ENCODE data around the gene TCERG1L.

TCERG1L gene

DNA sequence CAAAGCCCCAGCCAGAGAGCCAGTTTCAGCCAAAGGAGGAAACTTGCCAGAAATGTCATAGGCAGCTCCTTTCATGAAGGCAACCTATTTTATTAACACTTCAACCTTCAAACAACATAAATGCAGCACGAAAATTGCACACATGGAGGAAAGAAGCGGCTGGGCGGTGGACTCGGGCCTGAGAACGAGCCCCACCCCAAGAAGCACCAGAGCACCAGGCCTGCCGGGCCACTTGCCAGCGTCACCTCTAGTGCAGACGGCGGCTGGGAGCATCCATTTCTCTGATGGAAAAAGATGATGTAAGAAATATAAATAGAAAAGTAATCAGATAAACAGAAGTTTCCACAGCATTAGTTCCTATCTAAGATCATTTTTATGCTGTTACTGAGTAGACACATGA lies 100.0 kb downstream of the TCERG1L start:
- no peak for DNase-seq
- H3K27ac Mint-ChIP-seq: no peak overlapping the region
- no peak overlapping the region for H3K4me3 Mint-ChIP-seq
- no peaks in the 10 kb centered on the region for H3K27me3 Mint-ChIP-seq
- no peaks in the 10 kb centered on the region for H3K9me3 Mint-ChIP-seq
- no peaks in the 10 kb centered on the region for H3K4me1 Mint-ChIP-seq (ENCODE audit: low read depth)
- no peaks in the 10 kb centered on the region for H3K36me3 Mint-ChIP-seq (ENCODE audit: low read depth)

DNA sequence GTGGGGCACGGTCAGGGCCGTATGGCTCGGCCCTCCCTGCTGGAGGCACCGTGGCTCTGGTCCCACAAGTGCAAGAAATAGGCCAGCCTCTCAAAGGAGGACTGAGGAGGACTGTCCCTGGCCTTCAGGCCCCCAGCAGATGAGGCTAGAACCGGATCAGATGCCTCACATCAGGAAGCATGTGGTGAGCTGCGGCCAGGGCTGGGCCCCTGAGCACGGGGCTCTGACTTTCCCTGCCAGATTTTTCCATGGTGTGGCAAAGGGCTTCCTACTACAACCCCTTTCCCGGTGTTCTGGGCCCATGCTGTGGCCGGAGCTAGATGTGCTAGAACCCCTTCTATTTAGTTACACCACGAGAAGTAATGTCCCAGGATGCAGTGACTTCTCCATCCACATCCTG lies 100.4 kb downstream of the TCERG1L start:
- no peak overlapping the region for H3K27ac Mint-ChIP-seq
- H3K4me3 Mint-ChIP-seq: no peak overlapping the region
- DNase-seq: no peak
- no peaks in the 10 kb centered on the region for H3K9me3 Mint-ChIP-seq
- no peaks in the 10 kb centered on the region for H3K36me3 Mint-ChIP-seq (ENCODE audit: low read depth)
- no peaks in the 10 kb centered on the region for H3K4me1 Mint-ChIP-seq (ENCODE audit: low read depth)
- no peaks in the 10 kb centered on the region for H3K27me3 Mint-ChIP-seq

DNA sequence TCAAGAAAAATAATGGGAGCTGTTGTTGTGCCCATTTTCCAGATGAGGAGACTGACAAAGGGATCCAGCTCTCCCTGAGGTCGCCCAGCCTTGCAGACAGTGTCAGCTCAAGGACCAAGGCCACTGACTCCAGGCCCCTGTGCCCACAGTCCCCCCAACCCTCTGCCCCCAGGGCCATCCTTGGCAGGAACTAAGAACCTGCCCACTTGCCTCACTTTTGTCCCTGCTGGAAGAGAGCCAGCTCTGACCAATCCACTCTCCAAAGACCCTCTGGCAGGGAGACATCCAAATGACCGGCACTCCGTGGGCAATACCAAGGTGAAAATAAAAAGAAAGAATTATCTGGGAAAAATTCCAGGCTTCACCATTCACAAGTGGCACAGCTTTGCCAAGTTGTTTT lies 101.3 kb downstream of the TCERG1L start:
- Mint-ChIP-seq H3K9me3 (no peaks in the 10 kb centered on the region), H3K27me3 (no peaks in the 10 kb centered on the region), H3K36me3 (ENCODE audit: low read depth) (no peaks in the 10 kb centered on the region), H3K27ac (no peak overlapping the region), H3K4me1 (ENCODE audit: low read depth) (no peaks in the 10 kb centered on the region), H3K4me3 (no peak overlapping the region)
- no peak for DNase-seq

- Mint-ChIP-seq H3K4me1 (ENCODE audit: low read depth) (no peaks in the 10 kb centered on the region), H3K9me3 (peaks cover under 1% of the 10 kb centered on the region), H3K27me3 (no peaks in the 10 kb centered on the region), H3K4me3 (no peak overlapping the region), H3K27ac (no peak overlapping the region), H3K36me3 (ENCODE audit: low read depth) (no peaks in the 10 kb centered on the region)
- DNase-seq: no peak
Observed at GRCh38 chr10:131207584-131208532, 103.7 kb downstream of the TCERG1L start.

- peaks cover 2% of the 10 kb centered on the region for H3K9me3 Mint-ChIP-seq
- no peaks in the 10 kb centered on the region for H3K36me3 Mint-ChIP-seq (ENCODE audit: low read depth)
- H3K4me3 Mint-ChIP-seq: no peak overlapping the region
- H3K4me1 Mint-ChIP-seq (ENCODE audit: low read depth): no peaks in the 10 kb centered on the region
- no peaks in the 10 kb centered on the region for H3K27me3 Mint-ChIP-seq
- DNase-seq: no peak
- H3K27ac Mint-ChIP-seq: no peak overlapping the region
Observed at GRCh38 chr10:131207176-131207575, 104.3 kb downstream of the TCERG1L start.

DNA sequence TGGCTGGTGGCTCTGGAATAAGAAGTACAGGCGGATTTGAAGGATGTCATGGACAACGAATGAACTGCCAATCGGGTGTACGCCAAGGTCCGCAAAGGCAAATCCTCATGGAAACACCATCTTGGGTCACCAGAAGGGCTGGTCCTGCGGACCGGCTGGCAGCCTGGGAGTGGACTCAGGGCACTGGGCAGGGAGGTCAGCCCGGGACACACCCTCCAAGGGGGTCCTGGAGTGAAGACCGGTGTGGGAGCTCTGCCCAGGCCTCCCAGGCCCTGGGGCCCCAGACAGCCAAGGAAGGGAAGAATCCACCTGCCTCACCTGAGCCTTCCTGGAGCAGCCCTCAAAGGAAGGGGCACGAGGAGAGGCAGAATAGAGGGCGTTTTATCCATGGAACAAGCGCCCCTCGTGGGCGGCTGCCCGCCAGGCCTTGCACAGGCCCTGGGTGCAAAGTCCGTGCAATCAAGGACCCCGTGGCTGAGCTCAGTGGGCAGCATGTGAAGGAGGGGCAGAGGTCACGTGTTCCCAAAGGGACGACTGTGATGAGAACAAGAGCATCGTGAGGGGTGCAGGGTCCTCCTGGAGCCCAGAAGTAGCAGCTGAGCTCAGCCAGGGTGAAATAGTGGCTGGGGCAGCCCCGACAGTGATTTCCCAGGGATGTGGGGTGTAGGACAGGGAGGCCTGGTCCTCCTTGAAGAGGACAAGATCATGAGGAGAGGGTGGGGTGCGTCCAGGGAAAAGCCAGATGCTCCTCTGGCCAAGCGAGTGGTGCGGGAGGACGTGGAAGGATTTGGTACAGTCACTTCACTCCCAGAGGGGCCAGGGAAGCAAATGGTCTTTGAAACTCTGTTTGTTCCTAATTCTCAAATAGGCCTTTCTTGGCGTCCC lies 105.2 kb downstream of the TCERG1L start:
- H3K4me3 Mint-ChIP-seq: no peak overlapping the region
- no peak overlapping the region for H3K27ac Mint-ChIP-seq
- H3K27me3 Mint-ChIP-seq: no peaks in the 10 kb centered on the region
- peaks cover 2% of the 10 kb centered on the region for H3K9me3 Mint-ChIP-seq
- DNase-seq: no peak
- H3K4me1 Mint-ChIP-seq (ENCODE audit: low read depth): no peaks in the 10 kb centered on the region
- no peaks in the 10 kb centered on the region for H3K36me3 Mint-ChIP-seq (ENCODE audit: low read depth)

DNA sequence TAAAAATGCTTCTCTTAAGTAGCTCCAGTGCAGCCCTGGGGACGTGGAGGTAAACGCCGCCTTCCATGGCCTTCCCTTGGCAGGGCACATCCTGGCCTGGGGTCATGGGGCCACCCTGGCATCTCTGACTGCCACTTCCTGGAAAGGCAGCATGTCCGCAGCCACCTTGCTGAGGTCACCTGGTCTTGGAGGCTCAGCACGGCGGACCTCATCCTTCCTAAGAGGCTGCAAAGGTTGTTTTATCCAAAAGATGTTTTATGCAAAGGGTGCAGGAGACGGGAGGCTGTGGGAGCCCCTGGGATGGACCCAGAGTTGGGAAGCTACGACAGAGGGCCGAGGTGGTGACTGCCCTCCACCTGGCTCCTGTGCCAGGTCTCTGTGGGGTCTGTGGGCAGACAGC lies 106.0 kb downstream of the TCERG1L start:
- no peak overlapping the region for H3K4me3 Mint-ChIP-seq
- H3K36me3 Mint-ChIP-seq (ENCODE audit: low read depth): no peaks in the 10 kb centered on the region
- no peaks in the 10 kb centered on the region for H3K4me1 Mint-ChIP-seq (ENCODE audit: low read depth)
- H3K27ac Mint-ChIP-seq: no peak overlapping the region
- peaks cover 3% of the 10 kb centered on the region for H3K27me3 Mint-ChIP-seq
- no peak for DNase-seq
- H3K9me3 Mint-ChIP-seq: peaks cover 2% of the 10 kb centered on the region

DNA sequence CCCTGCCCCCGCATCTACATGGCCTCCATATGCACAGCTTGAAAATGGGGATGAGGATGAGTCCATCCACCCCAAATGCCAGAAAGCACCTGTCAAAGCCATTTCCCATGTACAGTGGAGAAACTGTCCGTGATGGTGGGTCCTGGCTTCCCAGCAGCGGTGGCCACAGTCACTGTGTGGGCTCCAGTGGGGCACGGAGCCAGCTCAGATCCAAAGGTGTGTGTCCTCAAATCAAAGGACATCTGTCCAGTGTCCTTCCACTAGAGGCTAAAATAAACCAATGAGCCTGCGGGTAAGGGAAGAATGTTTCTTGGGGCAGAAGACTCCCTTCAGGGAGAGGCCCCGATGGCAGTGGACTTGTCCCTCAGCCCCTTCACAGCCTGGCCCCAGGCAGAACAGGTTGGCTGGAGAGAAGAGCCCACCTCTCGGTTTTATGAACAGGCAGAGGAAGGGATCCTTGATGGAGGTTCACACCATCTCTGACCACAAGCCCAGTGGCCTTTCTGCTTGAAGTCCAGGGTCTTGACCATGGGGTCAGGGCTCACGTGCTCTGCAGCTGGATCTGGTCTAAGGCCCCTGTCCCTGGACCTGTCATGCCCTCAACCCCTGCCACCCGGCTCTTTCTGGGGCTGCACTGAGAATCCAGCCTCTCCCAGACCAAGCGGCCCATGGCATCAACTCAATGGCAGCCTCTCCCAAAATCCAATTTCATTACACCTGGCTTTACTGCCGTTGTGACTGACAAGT lies 106.9 kb downstream of the TCERG1L start:
- Mint-ChIP-seq H3K36me3 (ENCODE audit: low read depth) (no peaks in the 10 kb centered on the region), H3K9me3 (peaks cover 2% of the 10 kb centered on the region), H3K27me3 (peaks cover 5% of the 10 kb centered on the region), H3K4me1 (ENCODE audit: low read depth) (no peaks in the 10 kb centered on the region), H3K27ac (no peak overlapping the region), H3K4me3 (no peak overlapping the region)
- no peak for DNase-seq

GRCh38 chr10:131203456-131204357 lies 107.8 kb downstream of the TCERG1L start:
- Mint-ChIP-seq H3K27ac (no peak overlapping the region), H3K4me1 (ENCODE audit: low read depth) (no peaks in the 10 kb centered on the region), H3K4me3 (no peak overlapping the region), H3K27me3 (peaks cover 5% of the 10 kb centered on the region), H3K9me3 (peaks cover 2% of the 10 kb centered on the region), H3K36me3 (ENCODE audit: low read depth) (no peaks in the 10 kb centered on the region)
- DNase-seq: no peak

DNA sequence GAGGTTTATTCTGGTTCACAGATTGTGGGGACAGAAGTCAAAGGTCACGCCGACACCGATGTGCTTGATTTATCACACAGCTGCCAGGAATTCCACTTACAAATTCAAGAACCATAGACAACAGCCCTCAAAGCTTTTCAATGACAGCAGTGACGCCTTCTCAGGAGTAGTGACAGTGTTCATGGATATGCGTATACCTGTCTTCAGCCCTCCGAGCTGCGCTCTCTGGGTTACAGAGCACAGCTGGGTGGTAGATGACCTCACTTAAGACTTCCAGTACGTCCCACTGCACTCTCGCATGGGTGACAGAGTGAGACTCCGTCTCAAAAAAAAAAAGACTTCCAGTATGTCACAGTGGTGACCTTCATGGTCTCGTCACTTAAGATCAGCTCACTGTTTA lies 108.5 kb downstream of the TCERG1L start:
- Mint-ChIP-seq H3K27me3 (peaks cover 5% of the 10 kb centered on the region), H3K4me1 (ENCODE audit: low read depth) (no peaks in the 10 kb centered on the region), H3K9me3 (peaks cover 2% of the 10 kb centered on the region), H3K36me3 (ENCODE audit: low read depth) (no peaks in the 10 kb centered on the region), H3K4me3 (no peak overlapping the region), H3K27ac (no peak overlapping the region)
- no peak for DNase-seq

DNA sequence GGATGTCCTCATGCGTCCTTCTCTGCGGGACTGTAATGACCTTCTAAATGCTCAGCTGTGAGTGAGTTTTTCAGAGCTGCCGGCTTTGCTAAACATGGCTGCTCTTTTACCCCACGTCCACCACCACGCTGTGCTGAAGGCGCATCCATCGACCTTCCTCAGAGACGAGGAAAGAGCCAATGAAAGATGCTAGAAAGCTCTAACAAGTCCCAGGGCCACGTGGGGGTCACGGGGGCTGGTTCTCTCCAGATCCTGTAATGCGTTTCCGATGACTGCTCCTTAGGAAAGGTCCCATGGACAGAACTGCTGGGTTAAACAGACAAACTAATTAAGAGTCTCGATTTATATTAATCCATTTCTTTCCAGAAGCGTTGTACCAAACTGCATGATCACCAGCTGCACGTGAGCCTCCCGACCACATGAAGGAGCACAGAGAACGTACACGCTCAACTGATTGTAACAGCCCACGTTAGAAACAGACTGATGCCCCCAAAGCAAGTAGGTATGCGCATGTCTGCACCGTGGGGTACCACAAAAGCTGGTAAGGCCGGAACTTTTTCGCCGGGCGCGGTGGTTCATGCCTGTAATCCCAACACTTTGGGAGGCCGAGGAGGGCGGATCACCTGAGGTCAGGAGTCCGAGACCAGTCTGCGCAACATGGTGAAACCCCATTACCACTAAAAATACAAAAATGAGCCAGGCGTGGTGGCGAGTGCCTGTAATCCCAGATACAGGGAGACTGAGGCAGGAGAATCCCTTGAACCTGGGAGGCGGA lies 109.6 kb downstream of the TCERG1L start:
- H3K36me3 Mint-ChIP-seq (ENCODE audit: low read depth): no peaks in the 10 kb centered on the region
- no peak overlapping the region for H3K4me3 Mint-ChIP-seq
- H3K27ac Mint-ChIP-seq: no peak overlapping the region
- DNase-seq: no peak
- no peaks in the 10 kb centered on the region for H3K4me1 Mint-ChIP-seq (ENCODE audit: low read depth)
- H3K9me3 Mint-ChIP-seq: peaks cover 2% of the 10 kb centered on the region
- peaks cover 5% of the 10 kb centered on the region for H3K27me3 Mint-ChIP-seq

DNA sequence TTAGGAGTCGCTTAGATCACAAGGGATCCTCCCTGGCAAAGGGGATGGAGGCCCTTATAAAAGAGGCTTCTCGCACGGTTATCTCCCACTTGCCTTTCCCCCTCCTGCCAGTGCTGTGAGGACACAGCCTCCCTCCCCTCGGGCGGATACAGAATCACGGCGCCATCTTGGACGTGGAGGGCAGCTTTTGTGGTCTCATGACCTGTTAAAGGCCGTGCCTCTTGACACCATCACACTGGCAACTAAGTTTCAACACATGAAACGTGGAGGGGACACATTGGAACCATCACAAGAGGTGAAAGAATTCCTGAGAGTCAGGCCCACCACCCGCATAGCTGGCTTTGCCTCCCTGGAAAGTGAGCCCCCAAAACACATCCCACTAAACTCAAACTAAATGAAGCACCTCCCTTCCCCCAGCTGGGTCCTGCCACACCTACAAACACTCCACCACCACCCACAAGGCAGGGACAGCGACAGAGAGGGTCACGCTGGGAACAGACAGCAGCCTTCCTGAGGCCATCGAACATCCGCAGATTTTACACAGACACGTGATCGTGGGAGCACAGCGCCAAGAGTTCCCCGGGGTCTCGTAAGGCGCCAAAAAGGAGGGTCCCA lies 110.6 kb downstream of the TCERG1L start:
- Mint-ChIP-seq H3K27me3 (peaks cover 5% of the 10 kb centered on the region), H3K36me3 (ENCODE audit: low read depth) (no peaks in the 10 kb centered on the region), H3K4me1 (ENCODE audit: low read depth) (no peaks in the 10 kb centered on the region), H3K9me3 (peaks cover 2% of the 10 kb centered on the region), H3K4me3 (no peak overlapping the region), H3K27ac (no peak overlapping the region)
- DNase-seq: no peak

DNA sequence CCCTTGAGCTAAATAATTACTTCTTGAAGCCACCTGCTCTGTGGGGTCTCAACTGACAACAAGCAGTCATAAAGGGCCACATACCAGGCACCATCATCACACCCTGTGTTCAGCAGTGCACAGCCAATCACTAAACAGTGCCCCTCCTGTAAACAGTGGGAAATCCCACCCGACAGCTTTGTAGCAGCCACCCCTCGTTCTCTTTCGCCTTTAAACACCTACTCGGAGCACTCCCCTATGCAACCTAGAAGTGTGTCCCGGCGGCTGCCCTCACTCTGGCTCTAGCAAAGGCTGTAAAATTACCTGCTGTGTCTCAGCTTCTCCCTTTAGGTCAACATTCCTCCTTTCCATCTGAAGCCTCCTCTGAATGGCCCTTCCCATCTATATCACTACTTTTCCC lies 111.9 kb downstream of the TCERG1L start:
- H3K4me3 Mint-ChIP-seq: no peak overlapping the region
- H3K27ac Mint-ChIP-seq: no peak overlapping the region
- H3K4me1 Mint-ChIP-seq (ENCODE audit: low read depth): no peaks in the 10 kb centered on the region
- peaks cover 2% of the 10 kb centered on the region for H3K9me3 Mint-ChIP-seq
- H3K36me3 Mint-ChIP-seq (ENCODE audit: low read depth): no peaks in the 10 kb centered on the region
- H3K27me3 Mint-ChIP-seq: peaks cover 5% of the 10 kb centered on the region
- DNase-seq: no peak

Measured in activated T-cell treated with anti-CD3 and anti-CD28 coated beads, Interleukin-2, amount 50 U/mL, for 24 hours (primary cell).